ENCODE data around the gene CDC34. TPM values are rescaled to one million over a fixed set of nuclear protein-coding genes. Genes with fewer than 3 reads are reported as not detected.

CDC34 gene
- total RNA-seq, 1 experiment from 2014 or later = 87.4 TPM

GRCh38 chr19:572743-573518 is 41.4 kb downstream of the CDC34 start:
- intact Hi-C loops (cut with micrococcal nuclease) = no loop called here
- H3K9ac ChIP-seq (ENCODE audit: low read length) = peak overlapping the region; percentile 100
- H3K27ac ChIP-seq (ENCODE audit: low read depth, low read length) = peak overlapping the region; percentile 97
- peak; percentile 20 for ATAC-seq
- H3K27me3 ChIP-seq (ENCODE audit: insufficient read depth, low read length) = no peaks in the 10 kb centered on the region
- H3K36me3 ChIP-seq (ENCODE audit: control insufficient read depth in 1 of 2, insufficient read depth in 2 of 2, low read length in 2 of 2) = peaks cover 2 to 20% of the 10 kb centered on the region in 2 experiments; a peak in 2 of 4 replicates
- H2AFZ ChIP-seq (ENCODE audit: low read depth, low read length, poor library complexity, severe bottlenecking) = no peak overlapping the region
- no peaks in the 10 kb centered on the region for H3K9me2 ChIP-seq (ENCODE audit: insufficient read depth)
- H3K79me2 ChIP-seq (ENCODE audit: insufficient read depth, low read length) = peaks cover 55% of the 10 kb centered on the region
- ChIA-PET RAD21 (ENCODE audit: low non-redundant PET in 1 of 2, low total read pairs in 2 of 2, uncharacterized antibody in 2 of 2, unreplicated experiment in 2 of 2) (no interaction called here), POLR2A (interaction anchor here (1.8 kb wide), 1 partner anchor 17 kb away, joined by 8 read pairs; no protein-coding TSS in a partner anchor), CTCF (interaction anchor here (1.9 kb wide), 1 partner anchor 62 kb away, joined by 5 read pairs; no protein-coding TSS in a partner anchor)
- TSS peak; percentile 62 for BruUV-seq (replicated peaks)
- no peaks in the 10 kb centered on the region for H3K9me3 ChIP-seq (ENCODE audit: control insufficient read depth in 1 of 2, insufficient read depth in 1 of 2, low read depth in 1 of 2, low read length in 2 of 2)
- H3K4me2 ChIP-seq (ENCODE audit: low read length) = peak overlapping the region; percentile 82
- no peak for TF ChIP-seq CEBPB (IDR thresholded peaks at IDR 0.05; ENCODE audit: low read depth)
- peak; percentile 92; the same call in 1 of the 2 replicates for TF ChIP-seq ZFX (IDR thresholded peaks at IDR 0.05)
- no peak for TF ChIP-seq FOSL1 (IDR thresholded peaks at IDR 0.05; ENCODE audit: low read depth)
- peaks cover 4 to 34% of the 10 kb centered on the region in 2 experiments; a peak in 3 of 4 replicates for H3K4me1 ChIP-seq (ENCODE audit: control insufficient read depth in 1 of 2, insufficient read depth in 2 of 2, low read length in 2 of 2)
- H3K4me3 ChIP-seq (replicated peaks in 1 of 2; ENCODE audit: low read depth in 1 of 2, low read length in 2 of 2) = peak overlapping the region; percentile 96 to 99
- H4K20me1 ChIP-seq (ENCODE audit: insufficient read depth) = peaks cover 6% of the 10 kb centered on the region; the same call in 1 of the 2 replicates
- DNase-seq (ENCODE audit: low read depth, low spot score) = no peak

- intact Hi-C loops (cut with micrococcal nuclease) = no loop called here
- TF ChIP-seq YY1 (IDR thresholded peaks at IDR 0.05; ENCODE audit: extremely low read depth, insufficient replicate concordance, low read depth, low read length) (no peak), CEBPB (IDR thresholded peaks at IDR 0.05; ENCODE audit: low read depth) (no peak)
- peak overlapping the region; percentile 97 for H3K27ac ChIP-seq (ENCODE audit: low read depth, low read length)
- no TSS peak for BruUV-seq (replicated peaks)
- no peaks in the 10 kb centered on the region for H3K9me2 ChIP-seq (ENCODE audit: insufficient read depth)
- H3K9ac ChIP-seq (ENCODE audit: low read length) = peak overlapping the region; percentile 100
- no peak overlapping the region for H2AFZ ChIP-seq (ENCODE audit: low read depth, low read length, poor library complexity, severe bottlenecking)
- H3K4me3 ChIP-seq (replicated peaks in 1 of 2; ENCODE audit: low read depth in 1 of 2, low read length in 2 of 2) = peak overlapping the region; percentile 96 to 99
- peaks cover 61% of the 10 kb centered on the region for H3K79me2 ChIP-seq (ENCODE audit: insufficient read depth, low read length)
- ChIA-PET CTCF (interaction anchor here (1.0 kb wide), 1 partner anchor 11 kb away, joined by 3 read pairs; no protein-coding TSS in a partner anchor), RAD21 (ENCODE audit: low non-redundant PET in 1 of 2, low total read pairs in 2 of 2, uncharacterized antibody in 2 of 2, unreplicated experiment in 2 of 2) (interaction anchor here in 1 of 2 experiments (0.7 kb wide), 1 partner anchor 18 kb away, joined by 3 read pairs; no protein-coding TSS in a partner anchor), POLR2A (no interaction called here)
- H3K9me3 ChIP-seq (ENCODE audit: control insufficient read depth in 1 of 2, insufficient read depth in 1 of 2, low read depth in 1 of 2, low read length in 2 of 2) = no peaks in the 10 kb centered on the region
- H3K4me2 ChIP-seq (ENCODE audit: low read length) = peak overlapping the region; percentile 82
- ATAC-seq (no peak), DNase-seq (ENCODE audit: low read depth, low spot score) (no peak)
- H3K36me3 ChIP-seq (ENCODE audit: control insufficient read depth in 1 of 2, insufficient read depth in 2 of 2, low read length in 2 of 2) = peaks cover 4 to 25% of the 10 kb centered on the region in 2 experiments; a peak in 2 of 4 replicates
- peaks cover 6% of the 10 kb centered on the region; the same call in 1 of the 2 replicates for H4K20me1 ChIP-seq (ENCODE audit: insufficient read depth)
- H3K4me1 ChIP-seq (ENCODE audit: control insufficient read depth in 1 of 2, insufficient read depth in 2 of 2, low read length in 2 of 2) = peaks cover 4 to 34% of the 10 kb centered on the region in 2 experiments; a peak in 3 of 4 replicates
- no peaks in the 10 kb centered on the region for H3K27me3 ChIP-seq (ENCODE audit: insufficient read depth, low read length)
Measured at GRCh38 chr19:573519-573825, 41.9 kb downstream of the CDC34 start.
